IMR-90 (cell line): ENCODE data around the gene CD14. TPM values are rescaled to one million over a fixed set of nuclear protein-coding genes. Genes with fewer than 3 reads are reported as not detected.

Source experiments
- ATAC-seq: fragments of 200-7000 bp; cut with Tn5 transposase; 2 replicates; pipeline ENCODE4 v1.9.1; 2020; ENCODE audit warnings: low read depth, mild to moderate bottlenecking, moderate library complexity
- BruUV-seq: library from RNA; stranded (reverse); fragments of 400-500 nt; replicated peaks from 2 replicates; lab custom pipeline; 2021; lab: Mats Ljungman, UMichigan
- CTCF ChIA-PET: fragments of 300-600 bp; formaldehyde crosslinking; extraction: SDS; loops from one replicate; lab custom pipeline; 2021; ENCODE audit warnings: antibody characterized with exemption; lab: Yijun Ruan, JAX
- POLR2A ChIA-PET: fragments of 300-600 bp; sonication (Branson Sonifier 250); formaldehyde crosslinking; loops from one replicate; lab custom pipeline; 2022; ENCODE audit warnings: antibody characterized with exemption; ENCODE audit not compliant: unreplicated experiment; lab: Charles Lee
- DNase-seq: peaks from one replicate; pipeline ENCODE4 v3.0.0; 2013
- H2AFZ ChIP-seq: replicated peaks from 2 replicates; pipeline ENCODE3; 2013; ENCODE audit warnings: low read length, mild to moderate bottlenecking; ENCODE audit not compliant: poor library complexity
- H2AK5ac ChIP-seq: 2 replicates; pipeline ENCODE4 v1.6.1; 2013; ENCODE audit warnings: low read depth, low read length, inconsistent platforms
- H2AK9ac ChIP-seq: replicated peaks from 2 replicates; pipeline ENCODE3; 2013; ENCODE audit warnings: mild to moderate bottlenecking, low read depth, low read length, moderate library complexity; ENCODE audit not compliant: poor library complexity
- H2BK120ac ChIP-seq: 2 replicates; pipeline ENCODE4 v1.6.1; 2013; ENCODE audit warnings: low read depth, low read length, inconsistent platforms
- H2BK15ac ChIP-seq: 3 replicates; pipeline ENCODE4 v1.6.1; 2013; ENCODE audit warnings: low read depth, low read length, inconsistent platforms
- H2BK20ac ChIP-seq: 2 replicates; pipeline ENCODE4 v1.6.1; 2013; ENCODE audit warnings: low read depth, mild to moderate bottlenecking, inconsistent platforms, low read length, moderate library complexity
- H2BK5ac ChIP-seq: 2 replicates; pipeline ENCODE4 v1.6.1; 2013; ENCODE audit warnings: mild to moderate bottlenecking, low read depth, low read length, inconsistent platforms; ENCODE audit not compliant: poor library complexity, severe bottlenecking
- H3K14ac ChIP-seq: replicated peaks from 2 replicates; pipeline ENCODE4 v1.6.1; 2013; ENCODE audit warnings: low read depth, low read length, inconsistent platforms
- H3K18ac ChIP-seq: 2 replicates; pipeline ENCODE4 v1.6.1; 2013; ENCODE audit warnings: low read depth, low read length, control low read depth
- H3K23ac ChIP-seq: 2 replicates; pipeline ENCODE4 v1.6.1; 2013; ENCODE audit warnings: low read depth, low read length, inconsistent platforms
- H3K27ac ChIP-seq: 2 replicates; pipeline ENCODE4 v1.5.1; 2013; ENCODE audit warnings: mild to moderate bottlenecking, control low read depth, low read length; ENCODE audit not compliant: insufficient read depth
- H3K27me3 ChIP-seq: 2 replicates; pipeline ENCODE4 v1.6.1; 2013; ENCODE audit warnings: low read length; ENCODE audit not compliant: control insufficient read depth, insufficient read depth
- H3K36me3 ChIP-seq: 2 replicates; pipeline ENCODE4 v1.6.1; 2013; ENCODE audit warnings: low read length, mixed read lengths; ENCODE audit not compliant: control insufficient read depth, insufficient read depth
- H3K4ac ChIP-seq: 2 replicates; pipeline ENCODE4 v1.6.1; 2013; ENCODE audit warnings: low read depth, low read length, inconsistent platforms
- H3K4me1 ChIP-seq: 2 replicates; pipeline ENCODE4 v1.6.1; 2013; ENCODE audit warnings: low read length, mixed read lengths; ENCODE audit not compliant: control insufficient read depth, insufficient read depth
- H3K4me2 ChIP-seq: 2 replicates; pipeline ENCODE4 v1.6.1; 2013; ENCODE audit warnings: low read depth, mild to moderate bottlenecking, control low read depth, low read length, moderate library complexity
- H3K4me3 ChIP-seq: 2 replicates; pipeline ENCODE4 v1.5.1; 2013; ENCODE audit warnings: low read depth, mild to moderate bottlenecking, control low read depth, low read length, moderate library complexity; ENCODE audit not compliant: insufficient read depth
- H3K56ac ChIP-seq: 2 replicates; pipeline ENCODE4 v1.6.1; 2013; ENCODE audit warnings: low read length, inconsistent platforms; ENCODE audit not compliant: insufficient read depth; ENCODE audit errors: extremely low read depth
- H3K79me1 ChIP-seq, 2 experiments: 2 replicates each; pipeline ENCODE4 v1.6.1; 2013; ENCODE audit warnings: low read length in 2 of 2, inconsistent platforms in 1 of 2, low read depth in 1 of 2
- H3K9ac ChIP-seq: 2 replicates; pipeline ENCODE4 v1.6.1; 2013; ENCODE audit warnings: low read depth, low read length, control low read depth
- H3K9me1 ChIP-seq: 2 replicates; pipeline ENCODE4 v1.6.1; 2013; ENCODE audit warnings: low read length, inconsistent platforms; ENCODE audit not compliant: insufficient read depth
- H3K9me3 ChIP-seq: 2 replicates; pipeline ENCODE4 v1.6.1; 2013; ENCODE audit warnings: low read length; ENCODE audit not compliant: control insufficient read depth, insufficient read depth
- H4K20me1 ChIP-seq: 2 replicates; pipeline ENCODE4 v1.6.1; 2013; ENCODE audit warnings: low read length, inconsistent platforms; ENCODE audit not compliant: insufficient read depth
- H4K5ac ChIP-seq: 2 replicates; pipeline ENCODE4 v1.6.1; 2013; ENCODE audit warnings: mild to moderate bottlenecking, low read depth, low read length, control low read depth
- H4K8ac ChIP-seq, 2 experiments: 2 replicates each; pipeline ENCODE4 v1.6.1; 2013; ENCODE audit warnings: low read depth in 2 of 2, low read length in 2 of 2, control low read depth in 1 of 2, inconsistent platforms in 1 of 2
- H4K91ac ChIP-seq: 2 replicates; pipeline ENCODE4 v1.6.1; 2013; ENCODE audit warnings: low read depth, low read length, inconsistent platforms; ENCODE audit not compliant: insufficient read depth
- BHLHE40 ChIP-seq: fragments of 150-350 bp; IDR thresholded peaks from 2 replicates; pipeline ENCODE4 v1.6.1; 2016; ENCODE audit warnings: mild to moderate bottlenecking, low read depth, low read length
- CHD1 ChIP-seq: IDR thresholded peaks from 2 replicates; pipeline ENCODE4 v1.6.1; 2012; ENCODE audit warnings: low read depth, low read length, improper control_type of control experiment
- CTCF ChIP-seq: conservative IDR thresholded peaks from 2 replicates; pipeline ENCODE4 v1.5.1; 2012; ENCODE audit warnings: mild to moderate bottlenecking, low read depth, low read length, improper control_type of control experiment
- FOS ChIP-seq: fragments of 150-350 bp; IDR thresholded peaks from 2 replicates; pipeline ENCODE4 v1.6.1; 2016; ENCODE audit warnings: low read depth, low read length
- MAZ ChIP-seq: IDR thresholded peaks from 2 replicates; pipeline ENCODE4 v1.6.1; 2012; ENCODE audit warnings: low read depth, mild to moderate bottlenecking, low read length, improper control_type of control experiment, moderate library complexity, borderline replicate concordance
- MXI1 ChIP-seq: IDR thresholded peaks from 2 replicates; pipeline ENCODE4 v1.6.1; 2012; ENCODE audit warnings: low read depth, mild to moderate bottlenecking, low read length, moderate library complexity, borderline replicate concordance
- NFE2L2 ChIP-seq: fragments of 150-350 bp; IDR thresholded peaks from 2 replicates; pipeline ENCODE4 v1.6.1; 2016; ENCODE audit warnings: low read depth, mild to moderate bottlenecking, low read length
- POLR2A ChIP-seq: IDR thresholded peaks from 2 replicates; pipeline ENCODE4 v1.6.1; 2012; ENCODE audit warnings: mild to moderate bottlenecking, low read depth, low read length
- RAD21 ChIP-seq: IDR thresholded peaks from 2 replicates; pipeline ENCODE4 v1.6.1; 2012; ENCODE audit warnings: low read length, improper control_type of control experiment
- RCOR1 ChIP-seq: IDR thresholded peaks from 2 replicates; pipeline ENCODE4 v1.6.1; 2012; ENCODE audit warnings: mild to moderate bottlenecking, low read length, improper control_type of control experiment; ENCODE audit not compliant: insufficient replicate concordance
- SMC3 ChIP-seq: fragments of 150-350 bp; IDR thresholded peaks from 2 replicates; pipeline ENCODE4 v1.6.1; 2016; ENCODE audit warnings: low read depth, mild to moderate bottlenecking, antibody characterized with exemption, low read length, moderate library complexity
- WGBS, 2 experiments: methylation state at CpG; one replicate each; pipeline versions ENCODE4 v1.1.5 to v1.1.7; 2013; ENCODE audit warnings: missing lambda C conversion rate in 2 of 2; ENCODE audit not compliant: insufficient read length in 1 of 2; ENCODE audit errors: extremely low coverage in 2 of 2; 5-methylcytosine and 5-hydroxymethylcytosine counted together
- dilution Hi-C: fragments of 300-500 bp; cut with HindIII; formaldehyde crosslinking; loops from one replicate; pipeline ENCODE4 v1.14.3; 2018; ENCODE audit warnings: low sequenced_read_pairs; ENCODE audit not compliant: unreplicated experiment
- in situ Hi-C: fragments of 300-500 bp; cut with MboI; formaldehyde crosslinking; loops from 3 replicates; pipeline ENCODE4 v1.14.3; 2019; ENCODE audit warnings: low sequenced_read_pairs, inconsistent platforms, mixed read lengths
- intact Hi-C: fragments of 100-400 bp; cut with micrococcal nuclease; formaldehyde crosslinking; loops from 2 replicates; pipeline ENCODE4 v1.10.0; 2022
- polyA plus RNA-seq, 3 experiments: library from polyadenylated mRNA; depleted of rRNA; stranded (reverse); fragments of >200 nt; gene quantifications; 2 replicates each; pipeline ENCODE4 v1.2.3, GENCODE V29; 2012; ENCODE audit warnings: low replicate concordance in 1 of 3
- total RNA-seq: library from RNA; depleted of rRNA; stranded (reverse); fragments of >200 nt; gene quantifications from 2 replicates; pipeline ENCODE4 v1.2.3, GENCODE V29; 2012

Gene CD14
- total and polyA plus RNA-seq, 2 of the 4 experiments (the other 2 are of a cell fraction): 0.17 to 0.18 TPM

- Histone ChIP-seq H3K4me3 (no peak overlapping the region), H2BK20ac (no peak overlapping the region), H3K4me1 (no peaks in the 10 kb centered on the region), H2AK9ac (no peak overlapping the region), H2BK15ac (no peak overlapping the region), H3K9me3 (no peaks in the 10 kb centered on the region), H3K36me3 (peaks cover 55% of the 10 kb centered on the region), H3K4me2 (no peak overlapping the region), H3K79me1 (peaks cover 0 to 4% of the 10 kb centered on the region in 2 experiments), H2BK120ac (no peak overlapping the region), H3K9ac (no peak overlapping the region), H2AK5ac (no peak overlapping the region), H4K5ac (no peak overlapping the region), H3K14ac (no peak overlapping the region), H4K8ac (no peak overlapping the region), H3K27me3 (no peaks in the 10 kb centered on the region), H3K56ac (no peak overlapping the region), H3K9me1 (no peaks in the 10 kb centered on the region), H3K23ac (no peak overlapping the region), H4K20me1 (no peaks in the 10 kb centered on the region; the same call in 1 of the 2 replicates), H2BK5ac (no peak overlapping the region), H2AFZ (no peak overlapping the region), H3K18ac (no peak overlapping the region), H4K91ac (no peak overlapping the region), H3K4ac (no peak overlapping the region), H3K27ac (no peak overlapping the region)
- BruUV-seq: no TSS peak
- DNase-seq (no peak), ATAC-seq (no peak)
- ChIA-PET CTCF (interaction anchor here (0.5 kb wide), 1 partner anchor 1000 kb away, joined by 3 read pairs; no protein-coding TSS in a partner anchor), POLR2A (no interaction called here)
- dilution Hi-C loops: no loop called here
- intact Hi-C loops: no loop called here
- no peak for TF ChIP-seq NFE2L2
- TF ChIP-seq FOS: no peak
- TF ChIP-seq BHLHE40: no peak
- TF ChIP-seq RAD21: no peak
- TF ChIP-seq MXI1: no peak
- no peak for TF ChIP-seq MAZ
- TF ChIP-seq CHD1: no peak
- no peak for TF ChIP-seq CTCF
- TF ChIP-seq RCOR1: no peak
- no peak for TF ChIP-seq SMC3
- TF ChIP-seq POLR2A: no peak
- in situ Hi-C loops: loop anchor here (25.0 kb wide), 1 partner anchor 909 kb away; no protein-coding TSS in a partner anchor
- WGBS, 2 experiments: no CpG with 5 or more reads among the region's 3 CpGs
These were observed 45.0 kb upstream of the CD14 start for GRCh38 chr5:140677947-140678346.
